Glutamatergic neuron (in vitro differentiated cells): ENCODE results near the gene SLC9C2. TPM values are rescaled to one million over a fixed set of nuclear protein-coding genes. Genes with fewer than 3 reads are reported as not detected.
"Not testable (repeated sequence)": the region's sequence is repeated elsewhere in the genome, so short reads cannot be mapped to it uniquely, and the experiment has no call there.

Source experiments
- DNase-seq: peaks from one replicate; pipeline ENCODE4 v3.0.0; 2022
- H3K27ac Mint-ChIP-seq: one replicate; pipeline ENCODE4 v1.8.0; 2020; ENCODE audit warnings: mild to moderate bottlenecking, mixed read lengths, inconsistent platforms; ENCODE audit not compliant: unreplicated experiment
- H3K27me3 Mint-ChIP-seq: one replicate; pipeline ENCODE4 v1.8.0; 2020; ENCODE audit warnings: mild to moderate bottlenecking, moderate library complexity, mixed read lengths, inconsistent platforms; ENCODE audit not compliant: unreplicated experiment
- H3K36me3 Mint-ChIP-seq: one replicate; pipeline ENCODE4 v1.8.0; 2020; ENCODE audit warnings: mild to moderate bottlenecking, mixed read lengths, inconsistent platforms; ENCODE audit not compliant: unreplicated experiment
- H3K4me1 Mint-ChIP-seq: one replicate; pipeline ENCODE4 v1.8.0; 2020; ENCODE audit warnings: mild to moderate bottlenecking, low read depth, mixed read lengths, inconsistent platforms; ENCODE audit not compliant: unreplicated experiment
- H3K4me3 Mint-ChIP-seq: one replicate; pipeline ENCODE4 v1.8.0; 2020; ENCODE audit warnings: mild to moderate bottlenecking, mixed read lengths, inconsistent platforms; ENCODE audit not compliant: unreplicated experiment
- H3K9me3 Mint-ChIP-seq: one replicate; pipeline ENCODE4 v1.8.0; 2020; ENCODE audit warnings: mild to moderate bottlenecking, moderate library complexity, mixed read lengths, inconsistent platforms; ENCODE audit not compliant: unreplicated experiment
- CTCF ChIP-seq: fragments of 200-600 bp; sonication (generic); IDR thresholded peaks from one replicate; pipeline ENCODE4 v1.5.0; 2021; ENCODE audit not compliant: partially characterized antibody, unreplicated experiment
- total RNA-seq: library from RNA; stranded (reverse); fragmentation: NEBNext Ultra II Directional; extraction: Animal tissue kit (Norgen Biotek cat#: 25700); gene quantifications from one replicate; pipeline ENCODE4 v1.2.1, GENCODE V29; 2021; ENCODE audit not compliant: unreplicated experiment

Gene SLC9C2
- total RNA-seq, 1 donor from 2014 or later, result 0.98 TPM

- Mint-ChIP-seq H3K4me1 (no peaks in the 10 kb centered on the region), H3K27ac (no peak overlapping the region), H3K4me3 (no peak overlapping the region), H3K36me3 (no peaks in the 10 kb centered on the region), H3K9me3 (no peaks in the 10 kb centered on the region), H3K27me3 (no peaks in the 10 kb centered on the region)
- TF ChIP-seq CTCF, result no peak
- no peak for DNase-seq
Observed at GRCh38 chr1:173596097-173596825, 6.6 kb downstream of the SLC9C2 start.

- H3K4me1 Mint-ChIP-seq, H3K36me3 Mint-ChIP-seq: not testable (repeated sequence)
Observed at GRCh38 chr1:173591138-173591537, 11.7 kb downstream of the SLC9C2 start.

GRCh38 chr1:173590557-173590956, 12.3 kb downstream of the SLC9C2 start:
- no peaks in the 10 kb centered on the region for H3K4me1 Mint-ChIP-seq
- no peak for TF ChIP-seq CTCF

More at GRCh38 chr1:173591138-173591537, 11.7 kb downstream of the SLC9C2 start:
- not testable (repeated sequence) for DNase-seq, H3K9me3 Mint-ChIP-seq, H3K27ac Mint-ChIP-seq, H3K4me3 Mint-ChIP-seq, H3K27me3 Mint-ChIP-seq

GRCh38 chr1:173581383-173582079, 21.3 kb downstream of the SLC9C2 start:
- Mint-ChIP-seq H3K4me1 (no peaks in the 10 kb centered on the region), H3K9me3 (no peaks in the 10 kb centered on the region), H3K27ac (no peak overlapping the region), H3K4me3 (no peak overlapping the region), H3K36me3 (no peaks in the 10 kb centered on the region), H3K27me3 (peaks cover 2% of the 10 kb centered on the region)
- no peak for DNase-seq
- TF ChIP-seq CTCF, result no peak

More at GRCh38 chr1:173590557-173590956, 12.3 kb downstream of the SLC9C2 start:
- DNase-seq, result no peak
- no peaks in the 10 kb centered on the region for H3K9me3 Mint-ChIP-seq
- no peak overlapping the region for H3K27ac Mint-ChIP-seq
- H3K36me3 Mint-ChIP-seq, result no peaks in the 10 kb centered on the region
- H3K27me3 Mint-ChIP-seq, result no peaks in the 10 kb centered on the region
- H3K4me3 Mint-ChIP-seq, result no peak overlapping the region

GRCh38 chr1:173580658-173581057, 22.2 kb downstream of the SLC9C2 start:
- H3K36me3 Mint-ChIP-seq, result no peaks in the 10 kb centered on the region
- TF ChIP-seq CTCF, result no peak
- H3K9me3 Mint-ChIP-seq, result no peaks in the 10 kb centered on the region
- H3K27ac Mint-ChIP-seq, result no peak overlapping the region
- H3K27me3 Mint-ChIP-seq, result peaks cover 2% of the 10 kb centered on the region
- no peak for DNase-seq
- no peak overlapping the region for H3K4me3 Mint-ChIP-seq
- no peaks in the 10 kb centered on the region for H3K4me1 Mint-ChIP-seq
